ENCODE results near the gene ARID3A.

- TF ChIP-seq CTCF (conservative IDR thresholded peaks at IDR 0.05; ENCODE audit: low read depth, low read length) (no peak), EZH2phosphoT487 (IDR thresholded peaks at IDR 0.05; ENCODE audit: borderline replicate concordance, low read length) (no peak), EZH2 (IDR thresholded peaks at IDR 0.05; ENCODE audit: low read length, unreplicated experiment) (no peak)
These were observed 48.1 kb downstream of the ARID3A start for GRCh38 chr19:973726-974563.
